Tibial artery (tissue), 4 donors: ENCODE measurements around the gene HS3ST6.
"Not testable (repeated sequence)": the region's sequence is repeated elsewhere in the genome, so short reads cannot be mapped to it uniquely, and the experiment has no call there.

Experiments used
- DNase-seq, 2 donors: peaks; one replicate each; pipeline ENCODE4 v3.0.0-alpha.2; 2019
- H3K27ac ChIP-seq, 2 donors: fragments of 200-600 bp; sonication (generic) in 1 of 2; 1 replicate in 1 of 2; 2 replicates in 1 of 2; pipeline ENCODE4 v1.5.1; 2018 to 2019; ENCODE audit warnings: mild to moderate bottlenecking in 1 of 2
- H3K27me3 ChIP-seq, 2 donors: fragments of 200-600 bp; sonication (generic) in 1 of 2; one replicate each; pipeline versions ENCODE4 v1.5.1 to v1.6.0; 2016 to 2019
- H3K36me3 ChIP-seq, 3 donors: fragments of 200-600 bp; sonication (generic) in 2 of 3; one replicate each; pipeline ENCODE4 v1.5.1; 2016 to 2019; ENCODE audit warnings: mild to moderate bottlenecking in 2 of 3
- H3K4me1 ChIP-seq, 4 donors: fragments of 200-600 bp; sonication (generic) in 2 of 4; 1 replicate in 3 of 4; 2 replicates in 1 of 4; pipeline ENCODE4 v1.5.1; 2016 to 2019
- H3K4me3 ChIP-seq, 2 donors: fragments of 200-600 bp; sonication (generic) in 1 of 2; 1 replicate in 1 of 2; 2 replicates in 1 of 2; pipeline ENCODE4 v1.5.1; 2018 to 2019; ENCODE audit warnings: mild to moderate bottlenecking in 2 of 2
- H3K9me3 ChIP-seq, 3 donors: fragments of 200-600 bp; sonication (generic) in 1 of 3; one replicate each; pipeline ENCODE4 v1.5.1; 2016 to 2019
- CTCF ChIP-seq, 2 experiments: fragments of 200-600 bp in 1 of 2; fragments of 450-650 bp in 1 of 2; IDR thresholded peaks; one replicate each; pipeline ENCODE4 v1.5.1; 2017 to 2019; ENCODE audit warnings: antibody characterized with exemption in 2 of 2, mild to moderate bottlenecking in 1 of 2, moderate library complexity in 1 of 2
- intact Hi-C: fragments of 100-400 bp; cut with DNase I; formaldehyde crosslinking; loops from one replicate; pipeline ENCODE4 v1.15.0; 2023; ENCODE audit warnings: low total_unique reads

HS3ST6 gene

GRCh38 chr16:1940273-1941161 is 22.3 kb upstream of the HS3ST6 start:
- DNase-seq: no peak
- TF ChIP-seq CTCF (IDR thresholded peaks at IDR 0.05): no peak
- Histone ChIP-seq H3K36me3 (peaks cover 40 to 46% (median 46%) of the 10 kb centered on the region in 3 donors), H3K27ac (no peak overlapping the region), H3K9me3 (no peaks in the 10 kb centered on the region), H3K4me1 (peaks cover 6 to 21% (median 14%) of the 10 kb centered on the region in 4 donors), H3K27me3 (no peaks in the 10 kb centered on the region), H3K4me3 (no peak overlapping the region)
- intact Hi-C loops: no loop called here

GRCh38 chr16:1939833-1940232 is 21.6 kb upstream of the HS3ST6 start:
- H3K27me3 ChIP-seq, H3K27ac ChIP-seq, H3K4me3 ChIP-seq, H3K9me3 ChIP-seq, intact Hi-C loops, DNase-seq: not testable (repeated sequence)
- peaks cover 40 to 46% (median 46%) of the 10 kb centered on the region in 3 donors for H3K36me3 ChIP-seq
- H3K4me1 ChIP-seq: peaks cover 6 to 21% (median 14%) of the 10 kb centered on the region in 4 donors

- Histone ChIP-seq H3K4me3 (no peak overlapping the region), H3K27ac (no peak overlapping the region), H3K27me3 (no peaks in the 10 kb centered on the region), H3K4me1 (peaks cover 6 to 20% (median 14%) of the 10 kb centered on the region in 4 donors), H3K9me3 (no peaks in the 10 kb centered on the region), H3K36me3 (peaks cover 40 to 46% (median 46%) of the 10 kb centered on the region in 3 donors)
- TF ChIP-seq CTCF (IDR thresholded peaks at IDR 0.05): no peak
- no peak for DNase-seq
- intact Hi-C loops: no loop called here
Measured at GRCh38 chr16:1938910-1939309, 20.7 kb upstream of the HS3ST6 start.

- intact Hi-C loops: no loop called here
- Histone ChIP-seq H3K36me3 (peaks cover 40 to 46% (median 46%) of the 10 kb centered on the region in 3 donors), H3K27ac (no peak overlapping the region)
Measured at GRCh38 chr16:1938316-1938715, 20.1 kb upstream of the HS3ST6 start.

GRCh38 chr16:1936945-1937479 is 18.8 kb upstream of the HS3ST6 start:
- Histone ChIP-seq H3K9me3 (no peaks in the 10 kb centered on the region), H3K27ac (no peak overlapping the region), H3K27me3 (peaks cover 0 to 4% of the 10 kb centered on the region in 2 donors), H3K4me3 (no peak overlapping the region), H3K36me3 (peaks cover 40 to 46% (median 46%) of the 10 kb centered on the region in 3 donors), H3K4me1 (peaks cover 3 to 13% (median 8%) of the 10 kb centered on the region in 4 donors)
- DNase-seq: no peak
- no peak for TF ChIP-seq CTCF (IDR thresholded peaks at IDR 0.05)
- intact Hi-C loops: no loop called here

More at GRCh38 chr16:1938316-1938715, 20.1 kb upstream of the HS3ST6 start:
- TF ChIP-seq CTCF (IDR thresholded peaks at IDR 0.05): no peak
- H3K4me3 ChIP-seq: no peak overlapping the region
- no peaks in the 10 kb centered on the region for H3K9me3 ChIP-seq
- peaks cover 6 to 20% (median 13%) of the 10 kb centered on the region in 4 donors for H3K4me1 ChIP-seq
- no peak for DNase-seq
- no peaks in the 10 kb centered on the region for H3K27me3 ChIP-seq
